MCF 10A (cell line): ENCODE results near the gene MVD. TPM values are rescaled to one million over a fixed set of nuclear protein-coding genes. Genes with fewer than 3 reads are reported as not detected.

ENCODE experiments used
- BruUV-seq: library from RNA; stranded (reverse); fragments of 400-500 nt; replicated peaks from 2 replicates; lab custom pipeline; 2021; lab: Mats Ljungman, UMichigan
- CTCF ChIA-PET: fragments of 300-600 bp; sonication (Branson Sonifier 250); formaldehyde crosslinking; extraction: SDS; loops from one replicate; lab custom pipeline; 2021; ENCODE audit warnings: antibody characterized with exemption, inconsistent platforms; lab: Yijun Ruan, JAX
- POLR2A ChIA-PET: fragments of 300-600, 350-650 bp; sonication (Branson Sonifier 250); formaldehyde crosslinking; extraction: SDS; loops from one replicate; lab custom pipeline; 2020; ENCODE audit warnings: antibody characterized with exemption, inconsistent platforms; lab: Yijun Ruan, JAX
- DNase-seq: peaks from one replicate; pipeline ENCODE4 v3.0.0-alpha.2; 2018; ENCODE audit not compliant: unreplicated experiment
- H3K27ac Mint-ChIP-seq: one replicate; pipeline ENCODE4 v1.8.0; 2022; ENCODE audit warnings: mild to moderate bottlenecking, low read depth, mixed read lengths; ENCODE audit not compliant: unreplicated experiment
- H3K27me3 Mint-ChIP-seq: one replicate; pipeline ENCODE4 v1.8.0; 2022; ENCODE audit warnings: mixed read lengths; ENCODE audit not compliant: insufficient read depth, unreplicated experiment
- H3K36me3 Mint-ChIP-seq: one replicate; pipeline ENCODE4 v1.8.0; 2022; ENCODE audit warnings: mild to moderate bottlenecking, moderate library complexity, mixed read lengths; ENCODE audit not compliant: insufficient read depth, unreplicated experiment
- H3K4me1 Mint-ChIP-seq: one replicate; pipeline ENCODE4 v1.8.0; 2022; ENCODE audit warnings: mixed read lengths; ENCODE audit not compliant: insufficient read depth, unreplicated experiment
- H3K4me3 Mint-ChIP-seq: one replicate; pipeline ENCODE4 v1.8.0; 2022; ENCODE audit warnings: mild to moderate bottlenecking, moderate library complexity, mixed read lengths; ENCODE audit not compliant: unreplicated experiment
- H3K9me3 Mint-ChIP-seq: one replicate; pipeline ENCODE4 v1.8.0; 2022; ENCODE audit warnings: mixed read lengths; ENCODE audit not compliant: unreplicated experiment
- intact Hi-C: fragments of 100-400 bp; cut with micrococcal nuclease; formaldehyde crosslinking; loops from 2 replicates; pipeline ENCODE4 v1.14.1; 2022
- total RNA-seq: library from RNA; stranded (reverse); gene quantifications from 2 replicates; pipeline ENCODE4 v1.2.3, GENCODE V29; 2022
- TF ChIP-seq, protein P1 (sequence below): fragments of 200-600 bp; IDR thresholded peaks from one replicate; pipeline ENCODE4 v1.8.0; 2022; ENCODE audit warnings: antibody characterized with exemption, mild to moderate bottlenecking; ENCODE audit not compliant: unreplicated experiment

The MVD gene
- total RNA-seq, 1 experiment from 2014 or later: 32.4 TPM

DNA sequence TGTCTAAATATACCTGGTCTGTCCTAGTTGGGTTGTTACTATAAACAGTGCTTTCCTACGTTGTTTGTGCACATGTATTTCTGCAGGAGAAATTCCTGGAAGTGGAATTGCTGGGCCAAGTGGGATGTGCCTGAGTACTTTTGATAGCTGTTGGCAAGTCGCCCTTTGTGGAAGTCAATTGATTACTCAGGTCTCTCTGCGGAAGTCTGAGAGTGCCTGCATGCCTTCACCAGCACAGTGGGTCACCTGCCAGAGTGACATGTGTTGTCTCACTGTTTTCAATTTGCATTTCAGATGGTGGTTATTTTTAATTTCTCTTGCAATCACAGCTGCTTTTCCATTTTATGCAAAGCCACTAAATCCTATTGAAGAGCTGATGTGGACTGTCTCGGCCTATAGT, 2.3 kb upstream of the MVD start:
- ChIA-PET POLR2A (interaction anchor here (0.6 to 0.8 kb wide), 3 partner anchors 22 to 337 kb away, joined by 3 to 4 read pairs (median 3); no protein-coding TSS in a partner anchor), CTCF (interaction anchor here (0.6 to 0.8 kb wide), 2 partner anchors 37 to 72 kb away, joined by 4 read pairs; no protein-coding TSS in a partner anchor)
- Mint-ChIP-seq H3K36me3 (no peaks in the 10 kb centered on the region), H3K9me3 (no peaks in the 10 kb centered on the region), H3K27ac (no peak overlapping the region), H3K27me3 (no peaks in the 10 kb centered on the region), H3K4me1 (no peaks in the 10 kb centered on the region), H3K4me3 (no peak overlapping the region)
- TF ChIP-seq, protein P1, sequence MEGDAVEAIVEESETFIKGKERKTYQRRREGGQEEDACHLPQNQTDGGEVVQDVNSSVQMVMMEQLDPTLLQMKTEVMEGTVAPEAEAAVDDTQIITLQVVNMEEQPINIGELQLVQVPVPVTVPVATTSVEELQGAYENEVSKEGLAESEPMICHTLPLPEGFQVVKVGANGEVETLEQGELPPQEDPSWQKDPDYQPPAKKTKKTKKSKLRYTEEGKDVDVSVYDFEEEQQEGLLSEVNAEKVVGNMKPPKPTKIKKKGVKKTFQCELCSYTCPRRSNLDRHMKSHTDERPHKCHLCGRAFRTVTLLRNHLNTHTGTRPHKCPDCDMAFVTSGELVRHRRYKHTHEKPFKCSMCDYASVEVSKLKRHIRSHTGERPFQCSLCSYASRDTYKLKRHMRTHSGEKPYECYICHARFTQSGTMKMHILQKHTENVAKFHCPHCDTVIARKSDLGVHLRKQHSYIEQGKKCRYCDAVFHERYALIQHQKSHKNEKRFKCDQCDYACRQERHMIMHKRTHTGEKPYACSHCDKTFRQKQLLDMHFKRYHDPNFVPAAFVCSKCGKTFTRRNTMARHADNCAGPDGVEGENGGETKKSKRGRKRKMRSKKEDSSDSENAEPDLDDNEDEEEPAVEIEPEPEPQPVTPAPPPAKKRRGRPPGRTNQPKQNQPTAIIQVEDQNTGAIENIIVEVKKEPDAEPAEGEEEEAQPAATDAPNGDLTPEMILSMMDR: no peak
- no TSS peak for BruUV-seq
- no peak for DNase-seq
- intact Hi-C loops: no loop called here

DNA sequence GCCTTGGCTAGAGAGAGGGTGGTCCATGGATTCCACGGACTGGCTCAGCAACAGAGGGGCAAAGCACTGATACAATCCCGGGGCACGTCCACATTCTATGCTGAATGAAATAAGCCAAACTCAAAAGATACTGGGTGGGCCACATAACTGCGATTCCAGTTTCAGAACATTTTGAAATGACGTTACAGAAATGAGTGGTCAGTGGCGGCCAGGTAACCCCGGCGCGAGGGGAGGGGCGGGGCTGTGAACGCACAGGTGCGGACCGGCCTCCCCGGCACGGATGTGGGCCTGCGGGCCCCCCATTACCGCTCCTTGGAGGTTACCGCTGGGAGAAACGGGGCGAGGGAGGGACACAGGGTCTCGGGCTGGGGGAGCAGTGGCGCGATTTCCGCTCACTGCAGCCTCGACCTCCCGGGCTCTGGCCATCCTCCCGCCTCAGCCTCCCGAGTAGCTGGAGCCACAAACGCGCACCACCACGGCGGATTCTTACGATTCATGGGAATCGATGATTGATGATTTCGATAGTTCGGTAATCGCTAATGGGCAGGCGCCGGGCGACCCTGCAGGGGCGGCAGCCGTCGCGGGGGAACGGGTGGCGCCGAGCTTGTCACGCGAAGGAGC, 559 bp downstream of the MVD start:
- Mint-ChIP-seq H3K27me3 (no peaks in the 10 kb centered on the region), H3K9me3 (no peaks in the 10 kb centered on the region), H3K4me3 (peak overlapping the region; percentile 96), H3K36me3 (no peaks in the 10 kb centered on the region), H3K27ac (peak overlapping the region; percentile 97), H3K4me1 (no peaks in the 10 kb centered on the region)
- intact Hi-C loops: no loop called here
- DNase-seq: no peak
- TSS peak; percentile 72 for BruUV-seq
- POLR2A ChIA-PET: interaction anchor here (0.6 to 2.4 kb wide), 9 partner anchors 12 to 897 kb away, joined by 3 to 10 read pairs (median 4); partner anchors contain the start of genes ACSF3, CDT1, CTU2 and KLHDC4
- CTCF ChIA-PET: interaction anchor here (0.6 kb wide), 1 partner anchor 897 kb away, joined by 3 read pairs; no protein-coding TSS in a partner anchor
- TF ChIP-seq, protein P1: no peak

- Mint-ChIP-seq H3K9me3 (no peaks in the 10 kb centered on the region), H3K27me3 (no peaks in the 10 kb centered on the region), H3K4me1 (no peaks in the 10 kb centered on the region), H3K27ac (peak overlapping the region; percentile 97), H3K36me3 (peaks cover 6% of the 10 kb centered on the region), H3K4me3 (peak overlapping the region; percentile 96)
- POLR2A ChIA-PET: interaction anchor here (1.8 kb wide), 1 partner anchor 91 kb away, joined by 5 read pairs; the partner anchor contains the start of gene ZC3H18
- CTCF ChIA-PET: no interaction called here
- no peak for DNase-seq
- intact Hi-C loops: no loop called here
- TF ChIP-seq, protein P1: no peak
- no TSS peak for BruUV-seq
These were observed 1.4 kb downstream of the MVD start for GRCh38 chr16:88661468-88661867.

GRCh38 chr16:88659160-88659559, 3.7 kb downstream of the MVD start:
- intact Hi-C loops: no loop called here
- no peaks in the 10 kb centered on the region for H3K27me3 Mint-ChIP-seq
- H3K4me1 Mint-ChIP-seq: no peaks in the 10 kb centered on the region
- DNase-seq: no peak
- peaks cover 12% of the 10 kb centered on the region for H3K36me3 Mint-ChIP-seq
- no TSS peak for BruUV-seq
- no peaks in the 10 kb centered on the region for H3K9me3 Mint-ChIP-seq
- no peak overlapping the region for H3K27ac Mint-ChIP-seq
- POLR2A ChIA-PET: no interaction called here
- H3K4me3 Mint-ChIP-seq: no peak overlapping the region
- TF ChIP-seq, protein P1: no peak
- CTCF ChIA-PET: interaction anchor here (0.6 kb wide), 1 partner anchor 34 kb away, joined by 3 read pairs; no protein-coding TSS in a partner anchor
